ENCODE measurements around the gene ETNK2.

DNA sequence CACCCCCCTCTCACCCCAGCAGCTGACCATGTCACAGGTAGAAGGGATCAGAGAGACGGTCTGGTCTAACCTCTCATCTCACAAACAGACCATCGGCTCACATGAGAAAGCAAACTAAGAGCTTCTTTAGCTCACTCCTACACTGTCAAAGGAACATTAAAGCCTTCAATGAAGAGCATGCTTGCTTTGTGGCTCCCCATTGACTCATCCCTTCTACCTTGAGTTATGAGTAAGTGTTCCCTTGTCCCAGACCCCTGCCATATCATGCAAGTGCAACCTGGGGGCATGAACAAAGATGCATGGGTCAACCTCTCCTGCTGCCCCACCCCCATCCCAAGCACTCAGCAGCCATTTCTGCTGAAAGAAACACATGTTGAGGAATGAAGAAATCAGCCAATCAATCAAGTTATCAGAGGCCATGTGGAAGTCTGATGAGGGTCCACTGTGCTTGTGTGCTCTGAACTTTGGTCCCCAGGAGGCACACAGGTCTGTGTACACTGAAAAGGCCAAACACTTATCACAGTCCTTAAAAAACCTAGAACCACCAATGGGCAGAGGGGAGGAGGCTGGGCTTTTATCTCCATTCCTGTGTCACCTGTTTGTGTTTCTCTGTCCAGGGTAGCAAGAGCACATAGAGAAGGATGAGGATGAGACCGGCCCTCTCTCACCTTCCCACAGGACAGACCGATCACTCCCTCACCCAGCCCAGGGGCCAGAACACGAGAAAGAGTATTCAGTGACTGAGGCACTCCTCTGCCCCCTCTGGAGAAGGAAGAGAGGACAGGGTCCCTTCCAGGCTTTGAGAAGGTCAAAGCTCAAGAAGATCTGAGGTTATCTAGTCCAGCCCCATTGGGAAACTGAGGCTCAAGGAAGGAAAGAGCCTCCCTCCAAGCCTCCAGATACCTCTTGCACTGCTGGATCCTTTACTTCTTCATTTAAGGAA, 9.5 kb downstream of the ETNK2 start:
- no peak for TF ChIP-seq ZNF274 (IDR thresholded peaks at IDR 0.05; ENCODE audit: low read depth, low read length)
- no peak for TF ChIP-seq YY1 (IDR thresholded peaks at IDR 0.05; ENCODE audit: insufficient read depth, insufficient read length)
- no peak for TF ChIP-seq SUZ12 (IDR thresholded peaks at IDR 0.05; ENCODE audit: extremely low read depth, insufficient read depth, insufficient read length)

Data from NT2/D1 (cell line).